Measurements from ENCODE around the gene RNF114.
A peak's percentile ranks its signal among the peaks of the same experiment; 100 is the strongest.
"Not testable (repeated sequence)": the region's sequence is repeated elsewhere in the genome, so short reads cannot be mapped to it uniquely, and the experiment has no call there.

Gene RNF114

DNA sequence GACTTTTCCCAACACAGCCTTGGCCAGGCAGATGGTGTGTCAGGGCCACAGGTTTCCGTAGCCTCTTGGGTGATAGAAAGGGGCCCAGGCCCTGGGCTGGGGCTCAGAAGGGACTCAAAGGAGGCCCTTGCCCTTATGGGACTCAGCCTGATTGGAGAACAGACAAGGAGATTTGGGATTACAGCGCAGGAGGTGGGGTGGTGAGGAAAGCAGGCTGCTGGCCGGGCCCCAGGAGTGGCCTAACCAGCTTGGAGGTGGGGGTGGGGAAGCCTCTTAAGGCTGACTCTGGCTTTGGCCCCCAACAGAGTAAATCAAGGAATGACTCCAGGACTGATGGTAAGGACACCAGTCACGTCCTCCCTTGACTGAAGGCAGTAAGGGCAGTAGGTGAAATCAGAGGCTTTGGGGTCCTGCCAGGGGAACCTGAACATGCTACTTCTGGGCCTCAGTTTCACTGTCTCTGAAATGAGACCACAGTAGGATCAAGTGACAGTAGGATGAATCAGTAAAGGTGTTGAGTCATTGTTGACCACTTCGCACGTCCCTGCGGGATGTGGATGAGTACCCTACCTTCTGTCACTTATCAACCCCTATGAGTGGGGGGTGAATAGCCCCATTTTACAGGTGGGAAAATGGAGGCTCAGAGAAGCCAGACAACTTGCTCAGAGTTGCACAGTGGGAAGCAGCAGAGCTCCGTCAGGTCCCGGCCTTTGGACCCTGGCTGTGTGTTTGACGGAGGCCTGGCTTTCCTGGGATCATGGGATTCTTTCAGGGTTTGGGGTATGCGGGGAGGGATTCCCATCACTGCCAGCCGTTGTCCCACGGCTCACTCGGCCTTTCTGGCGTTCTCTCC, 51.0 kb downstream of the RNF114 start:
- DNase-seq, result no peak

DNA sequence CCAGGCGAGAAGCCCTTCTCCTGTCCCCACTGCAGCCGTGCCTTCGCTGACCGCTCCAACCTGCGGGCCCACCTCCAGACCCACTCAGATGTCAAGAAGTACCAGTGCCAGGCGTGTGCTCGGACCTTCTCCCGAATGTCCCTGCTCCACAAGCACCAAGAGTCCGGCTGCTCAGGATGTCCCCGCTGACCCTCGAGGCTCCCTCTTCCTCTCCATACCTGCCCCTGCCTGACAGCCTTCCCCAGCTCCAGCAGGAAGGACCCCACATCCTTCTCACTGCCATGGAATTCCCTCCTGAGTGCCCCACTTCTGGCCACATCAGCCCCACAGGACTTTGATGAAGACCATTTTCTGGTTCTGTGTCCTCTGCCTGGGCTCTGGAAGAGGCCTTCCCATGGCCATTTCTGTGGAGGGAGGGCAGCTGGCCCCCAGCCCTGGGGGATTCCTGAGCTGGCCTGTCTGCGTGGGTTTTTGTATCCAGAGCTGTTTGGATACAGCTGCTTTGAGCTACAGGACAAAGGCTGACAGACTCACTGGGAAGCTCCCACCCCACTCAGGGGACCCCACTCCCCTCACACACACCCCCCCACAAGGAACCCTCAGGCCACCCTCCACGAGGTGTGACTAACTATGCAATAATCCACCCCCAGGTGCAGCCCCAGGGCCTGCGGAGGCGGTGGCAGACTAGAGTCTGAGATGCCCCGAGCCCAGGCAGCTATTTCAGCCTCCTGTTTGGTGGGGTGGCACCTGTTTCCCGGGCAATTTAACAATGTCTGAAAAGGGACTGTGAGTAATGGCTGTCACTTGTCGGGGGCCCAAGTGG, 51.9 kb downstream of the RNF114 start:
- DNase-seq, result no peak

GRCh38 chr20:49989234-49990065, 53.3 kb downstream of the RNF114 start:
- DNase-seq, result peak; percentile 25

GRCh38 chr20:49990271-49990720, 54.1 kb downstream of the RNF114 start:
- DNase-seq, result no peak

- DNase-seq, result peak; percentile 25
Measured at GRCh38 chr20:49993301-49993751, 57.1 kb downstream of the RNF114 start.

DNA sequence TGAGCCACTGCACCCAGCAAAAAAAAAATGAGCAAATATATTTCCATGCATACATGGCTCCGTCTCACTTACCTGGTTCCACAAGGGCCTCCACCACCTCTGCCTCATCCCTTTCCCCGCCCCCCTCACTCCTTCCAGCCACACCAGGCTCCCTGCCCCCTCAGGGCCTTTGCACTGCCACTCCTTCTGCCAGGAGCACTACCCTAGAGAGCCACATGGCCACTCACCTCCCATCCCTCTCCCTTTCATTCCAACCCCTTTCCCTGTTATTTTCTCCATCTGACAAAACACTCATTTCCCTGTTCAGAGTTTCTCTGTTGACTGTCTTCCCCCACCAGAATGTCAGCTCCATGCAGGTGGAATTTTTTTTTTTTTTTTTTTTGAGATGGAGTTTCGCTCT, 59.4 kb downstream of the RNF114 start:
- no peak for DNase-seq

DNA sequence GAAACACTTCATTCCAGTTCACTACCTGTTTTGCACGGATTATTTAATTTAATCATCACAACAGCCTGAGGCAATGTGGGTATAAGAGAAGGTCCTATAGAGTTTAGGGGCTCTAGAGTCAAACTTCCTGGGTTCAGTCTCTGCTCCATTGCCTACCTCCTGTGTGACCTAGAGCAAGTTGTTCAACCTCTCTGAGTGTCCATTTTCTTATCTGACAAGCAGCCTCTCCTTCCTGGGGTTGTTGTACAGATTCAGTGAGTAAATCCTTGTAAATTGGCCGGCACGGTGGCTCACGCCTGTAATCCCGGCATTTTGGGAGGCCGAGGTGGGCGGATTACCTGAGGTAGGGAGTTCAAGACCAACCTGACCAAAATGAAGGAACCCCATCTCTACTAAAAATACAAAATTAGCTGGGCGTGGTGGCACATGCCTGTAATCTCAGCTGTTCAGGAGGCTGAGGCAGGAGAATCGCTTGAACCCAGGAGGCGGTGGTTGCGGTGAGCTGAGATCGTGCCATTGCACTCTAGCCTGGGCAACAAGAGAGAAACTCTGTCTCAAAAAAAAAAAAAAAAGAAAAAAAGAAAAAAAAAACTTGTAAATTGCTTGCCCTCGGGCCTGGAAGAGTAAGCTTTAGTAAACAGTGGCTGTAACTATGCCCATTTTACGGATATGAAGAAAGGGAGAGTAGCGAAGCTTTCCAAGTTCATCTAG, 62.4 kb downstream of the RNF114 start:
- DNase-seq, result not testable (repeated sequence)

GRCh38 chr20:49999329-49999728, 63.1 kb downstream of the RNF114 start:
- DNase-seq, result no peak

DNA sequence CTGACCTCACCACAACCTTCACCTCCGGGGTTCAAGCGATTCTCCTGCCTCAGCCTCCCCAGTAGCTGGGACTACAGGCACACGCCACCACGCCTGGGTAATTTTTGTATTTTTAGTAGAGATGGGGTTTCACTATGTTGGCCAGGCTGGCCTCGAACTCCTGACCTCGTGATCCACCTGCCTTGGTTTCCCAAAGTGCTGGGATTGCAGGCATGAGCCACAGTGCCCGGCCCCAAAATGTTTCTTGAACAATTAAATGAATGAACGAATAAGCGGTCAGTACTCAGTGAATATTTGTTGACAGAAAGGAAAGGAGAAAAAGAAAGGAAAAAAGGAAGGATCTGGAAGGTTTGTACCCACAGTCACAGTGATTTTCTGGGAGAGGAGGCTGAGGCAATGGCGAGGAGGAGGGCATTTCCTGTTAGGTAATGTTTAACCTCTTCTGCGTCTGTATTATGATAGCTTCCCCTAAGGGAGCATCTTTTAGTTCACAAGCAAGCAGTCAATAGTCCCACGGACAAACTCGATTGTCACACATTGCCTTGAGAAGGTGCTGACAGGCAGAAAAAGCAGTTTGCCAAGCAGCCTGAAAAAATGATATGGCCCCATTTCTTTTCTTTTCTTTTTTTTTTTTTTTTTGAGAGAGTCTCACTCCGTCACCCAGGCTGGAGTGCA, 64.5 kb downstream of the RNF114 start:
- DNase-seq, result not testable (repeated sequence)

GRCh38 chr20:50001784-50002311, 65.7 kb downstream of the RNF114 start:
- no peak for DNase-seq

DNA sequence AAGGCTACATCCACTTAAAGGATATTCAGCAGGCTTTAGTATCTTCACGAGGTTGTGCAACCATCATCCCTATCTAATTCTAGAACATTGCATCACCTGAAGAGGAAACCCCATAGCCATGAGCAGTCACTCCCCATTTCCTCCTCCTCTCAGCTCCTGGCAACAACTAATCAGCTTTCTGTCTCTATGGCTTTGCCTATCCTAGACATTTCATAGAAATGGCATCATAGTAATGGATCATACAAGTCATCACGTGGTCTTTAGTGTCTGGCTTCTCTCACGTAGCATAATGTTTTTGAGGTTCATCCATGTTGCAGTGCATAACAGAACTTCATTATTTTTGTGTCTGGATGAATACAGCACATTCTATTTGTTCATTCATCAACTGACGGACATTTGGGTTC, 67.1 kb downstream of the RNF114 start:
- DNase-seq, result peak; percentile 21
